Activated naive CD4-positive, alpha-beta T cell treated with anti-CD3 and anti-CD28 coated beads, Interleukin-2, amount 10 ng/mL, durations not matched to agents 5 hours and 36 hours (primary cell): ENCODE data around the gene ETS2. TPM values are rescaled to one million over a fixed set of nuclear protein-coding genes. Genes with fewer than 3 reads are reported as not detected.

ENCODE experiments used
- total RNA-seq, 2 experiments: library from RNA; stranded (reverse); gene quantifications; one replicate each; pipeline ENCODE4 v1.2.3, GENCODE V29; 2021

ETS2 gene
- 10 to 100 TPM; 16.5 to 17.6 TPM for total RNA-seq

GRCh38 chr21:38805328-38806152 is at the start of gene ETS2:
Gene ETS2, plus strand, starts transcription at chr21:38805929. Its CDS starts 4,106 bp downstream, at chr21:38810035.

